IMR-90 (cell line): Measurements from ENCODE around the gene CGB1. TPM values are rescaled to one million over a fixed set of nuclear protein-coding genes. Genes with fewer than 3 reads are reported as not detected.

Source experiments
- ATAC-seq: fragments of 200-7000 bp; cut with Tn5 transposase; 2 replicates; pipeline ENCODE4 v1.9.1; 2020; ENCODE audit warnings: low read depth, mild to moderate bottlenecking, moderate library complexity
- BruUV-seq: library from RNA; stranded (reverse); fragments of 400-500 nt; replicated peaks from 2 replicates; lab custom pipeline; 2021; lab: Mats Ljungman, UMichigan
- CTCF ChIA-PET: fragments of 300-600 bp; formaldehyde crosslinking; extraction: SDS; loops from one replicate; lab custom pipeline; 2021; ENCODE audit warnings: antibody characterized with exemption; lab: Yijun Ruan, JAX
- POLR2A ChIA-PET: fragments of 300-600 bp; sonication (Branson Sonifier 250); formaldehyde crosslinking; loops from one replicate; lab custom pipeline; 2022; ENCODE audit warnings: antibody characterized with exemption; ENCODE audit not compliant: unreplicated experiment; lab: Charles Lee
- DNase-seq: peaks from one replicate; pipeline ENCODE4 v3.0.0; 2013
- H2AFZ ChIP-seq: replicated peaks from 2 replicates; pipeline ENCODE3; 2013; ENCODE audit warnings: low read length, mild to moderate bottlenecking; ENCODE audit not compliant: poor library complexity
- H2AK5ac ChIP-seq: 2 replicates; pipeline ENCODE4 v1.6.1; 2013; ENCODE audit warnings: low read depth, low read length, inconsistent platforms
- H2AK9ac ChIP-seq: replicated peaks from 2 replicates; pipeline ENCODE3; 2013; ENCODE audit warnings: mild to moderate bottlenecking, low read depth, low read length, moderate library complexity; ENCODE audit not compliant: poor library complexity
- H2BK120ac ChIP-seq: 2 replicates; pipeline ENCODE4 v1.6.1; 2013; ENCODE audit warnings: low read depth, low read length, inconsistent platforms
- H2BK15ac ChIP-seq: 3 replicates; pipeline ENCODE4 v1.6.1; 2013; ENCODE audit warnings: low read depth, low read length, inconsistent platforms
- H2BK20ac ChIP-seq: 2 replicates; pipeline ENCODE4 v1.6.1; 2013; ENCODE audit warnings: low read depth, mild to moderate bottlenecking, inconsistent platforms, low read length, moderate library complexity
- H2BK5ac ChIP-seq: 2 replicates; pipeline ENCODE4 v1.6.1; 2013; ENCODE audit warnings: mild to moderate bottlenecking, low read depth, low read length, inconsistent platforms; ENCODE audit not compliant: poor library complexity, severe bottlenecking
- H3K14ac ChIP-seq: replicated peaks from 2 replicates; pipeline ENCODE4 v1.6.1; 2013; ENCODE audit warnings: low read depth, low read length, inconsistent platforms
- H3K18ac ChIP-seq: 2 replicates; pipeline ENCODE4 v1.6.1; 2013; ENCODE audit warnings: low read depth, low read length, control low read depth
- H3K23ac ChIP-seq: 2 replicates; pipeline ENCODE4 v1.6.1; 2013; ENCODE audit warnings: low read depth, low read length, inconsistent platforms
- H3K27ac ChIP-seq: 2 replicates; pipeline ENCODE4 v1.5.1; 2013; ENCODE audit warnings: mild to moderate bottlenecking, control low read depth, low read length; ENCODE audit not compliant: insufficient read depth
- H3K27me3 ChIP-seq: 2 replicates; pipeline ENCODE4 v1.6.1; 2013; ENCODE audit warnings: low read length; ENCODE audit not compliant: control insufficient read depth, insufficient read depth
- H3K36me3 ChIP-seq: 2 replicates; pipeline ENCODE4 v1.6.1; 2013; ENCODE audit warnings: low read length, mixed read lengths; ENCODE audit not compliant: control insufficient read depth, insufficient read depth
- H3K4ac ChIP-seq: 2 replicates; pipeline ENCODE4 v1.6.1; 2013; ENCODE audit warnings: low read depth, low read length, inconsistent platforms
- H3K4me1 ChIP-seq: 2 replicates; pipeline ENCODE4 v1.6.1; 2013; ENCODE audit warnings: low read length, mixed read lengths; ENCODE audit not compliant: control insufficient read depth, insufficient read depth
- H3K4me2 ChIP-seq: 2 replicates; pipeline ENCODE4 v1.6.1; 2013; ENCODE audit warnings: low read depth, mild to moderate bottlenecking, control low read depth, low read length, moderate library complexity
- H3K4me3 ChIP-seq: 2 replicates; pipeline ENCODE4 v1.5.1; 2013; ENCODE audit warnings: low read depth, mild to moderate bottlenecking, control low read depth, low read length, moderate library complexity; ENCODE audit not compliant: insufficient read depth
- H3K56ac ChIP-seq: 2 replicates; pipeline ENCODE4 v1.6.1; 2013; ENCODE audit warnings: low read length, inconsistent platforms; ENCODE audit not compliant: insufficient read depth; ENCODE audit errors: extremely low read depth
- H3K79me1 ChIP-seq, 2 experiments: 2 replicates each; pipeline ENCODE4 v1.6.1; 2013; ENCODE audit warnings: low read length in 2 of 2, inconsistent platforms in 1 of 2, low read depth in 1 of 2
- H3K9ac ChIP-seq: 2 replicates; pipeline ENCODE4 v1.6.1; 2013; ENCODE audit warnings: low read depth, low read length, control low read depth
- H3K9me1 ChIP-seq: 2 replicates; pipeline ENCODE4 v1.6.1; 2013; ENCODE audit warnings: low read length, inconsistent platforms; ENCODE audit not compliant: insufficient read depth
- H3K9me3 ChIP-seq: 2 replicates; pipeline ENCODE4 v1.6.1; 2013; ENCODE audit warnings: low read length; ENCODE audit not compliant: control insufficient read depth, insufficient read depth
- H4K20me1 ChIP-seq: 2 replicates; pipeline ENCODE4 v1.6.1; 2013; ENCODE audit warnings: low read length, inconsistent platforms; ENCODE audit not compliant: insufficient read depth
- H4K5ac ChIP-seq: 2 replicates; pipeline ENCODE4 v1.6.1; 2013; ENCODE audit warnings: mild to moderate bottlenecking, low read depth, low read length, control low read depth
- H4K8ac ChIP-seq, 2 experiments: 2 replicates each; pipeline ENCODE4 v1.6.1; 2013; ENCODE audit warnings: low read depth in 2 of 2, low read length in 2 of 2, control low read depth in 1 of 2, inconsistent platforms in 1 of 2
- H4K91ac ChIP-seq: 2 replicates; pipeline ENCODE4 v1.6.1; 2013; ENCODE audit warnings: low read depth, low read length, inconsistent platforms; ENCODE audit not compliant: insufficient read depth
- BHLHE40 ChIP-seq: fragments of 150-350 bp; IDR thresholded peaks from 2 replicates; pipeline ENCODE4 v1.6.1; 2016; ENCODE audit warnings: mild to moderate bottlenecking, low read depth, low read length
- CEBPB ChIP-seq: IDR thresholded peaks from 2 replicates; pipeline ENCODE4 v1.6.1; 2012; ENCODE audit warnings: low read depth, low read length, improper control_type of control experiment
- CHD1 ChIP-seq: IDR thresholded peaks from 2 replicates; pipeline ENCODE4 v1.6.1; 2012; ENCODE audit warnings: low read depth, low read length, improper control_type of control experiment
- FOS ChIP-seq: fragments of 150-350 bp; IDR thresholded peaks from 2 replicates; pipeline ENCODE4 v1.6.1; 2016; ENCODE audit warnings: low read depth, low read length
- MAFK ChIP-seq: IDR thresholded peaks from 2 replicates; pipeline ENCODE4 v1.6.1; 2012; ENCODE audit warnings: low read depth, low read length, improper control_type of control experiment
- MAZ ChIP-seq: IDR thresholded peaks from 2 replicates; pipeline ENCODE4 v1.6.1; 2012; ENCODE audit warnings: low read depth, mild to moderate bottlenecking, low read length, improper control_type of control experiment, moderate library complexity, borderline replicate concordance
- MXI1 ChIP-seq: IDR thresholded peaks from 2 replicates; pipeline ENCODE4 v1.6.1; 2012; ENCODE audit warnings: low read depth, mild to moderate bottlenecking, low read length, moderate library complexity, borderline replicate concordance
- NFE2L2 ChIP-seq: fragments of 150-350 bp; IDR thresholded peaks from 2 replicates; pipeline ENCODE4 v1.6.1; 2016; ENCODE audit warnings: low read depth, mild to moderate bottlenecking, low read length
- POLR2A ChIP-seq: IDR thresholded peaks from 2 replicates; pipeline ENCODE4 v1.6.1; 2012; ENCODE audit warnings: mild to moderate bottlenecking, low read depth, low read length
- RAD21 ChIP-seq: IDR thresholded peaks from 2 replicates; pipeline ENCODE4 v1.6.1; 2012; ENCODE audit warnings: low read length, improper control_type of control experiment
- RCOR1 ChIP-seq: IDR thresholded peaks from 2 replicates; pipeline ENCODE4 v1.6.1; 2012; ENCODE audit warnings: mild to moderate bottlenecking, low read length, improper control_type of control experiment; ENCODE audit not compliant: insufficient replicate concordance
- RFX5 ChIP-seq: IDR thresholded peaks from 2 replicates; pipeline ENCODE4 v1.8.0; 2012; ENCODE audit warnings: low read depth, mild to moderate bottlenecking, low read length, moderate library complexity
- SMC3 ChIP-seq: fragments of 150-350 bp; IDR thresholded peaks from 2 replicates; pipeline ENCODE4 v1.6.1; 2016; ENCODE audit warnings: low read depth, mild to moderate bottlenecking, antibody characterized with exemption, low read length, moderate library complexity
- WGBS, 2 experiments: methylation state at CpG; one replicate each; pipeline versions ENCODE4 v1.1.5 to v1.1.7; 2013; ENCODE audit warnings: missing lambda C conversion rate in 2 of 2; ENCODE audit not compliant: insufficient read length in 1 of 2; ENCODE audit errors: extremely low coverage in 2 of 2; 5-methylcytosine and 5-hydroxymethylcytosine counted together
- dilution Hi-C: fragments of 300-500 bp; cut with HindIII; formaldehyde crosslinking; loops from one replicate; pipeline ENCODE4 v1.14.3; 2018; ENCODE audit warnings: low sequenced_read_pairs; ENCODE audit not compliant: unreplicated experiment
- in situ Hi-C: fragments of 300-500 bp; cut with MboI; formaldehyde crosslinking; loops from 3 replicates; pipeline ENCODE4 v1.14.3; 2019; ENCODE audit warnings: low sequenced_read_pairs, inconsistent platforms, mixed read lengths
- intact Hi-C: fragments of 100-400 bp; cut with micrococcal nuclease; formaldehyde crosslinking; loops from 2 replicates; pipeline ENCODE4 v1.10.0; 2022
- polyA plus RNA-seq, 3 experiments: library from polyadenylated mRNA; depleted of rRNA; stranded (reverse); fragments of >200 nt; gene quantifications; 2 replicates each; pipeline ENCODE4 v1.2.3, GENCODE V29; 2012; ENCODE audit warnings: low replicate concordance in 1 of 3
- total RNA-seq: library from RNA; depleted of rRNA; stranded (reverse); fragments of >200 nt; gene quantifications from 2 replicates; pipeline ENCODE4 v1.2.3, GENCODE V29; 2012
- TF ChIP-seq, protein P1 (sequence below): conservative IDR thresholded peaks from 2 replicates; pipeline ENCODE4 v1.5.1; 2012; ENCODE audit warnings: mild to moderate bottlenecking, low read depth, low read length, improper control_type of control experiment
- TF ChIP-seq, protein P2 (sequence below): fragments of 150-350 bp; IDR thresholded peaks from 2 replicates; pipeline ENCODE4 v1.6.1; 2017; ENCODE audit warnings: mild to moderate bottlenecking, antibody characterized with exemption, low read length, low read depth
- TF ChIP-seq, protein P3 (sequence below): fragments of 150-350 bp; IDR thresholded peaks from 2 replicates; pipeline ENCODE4 v1.6.1; 2016; ENCODE audit warnings: low read depth, mild to moderate bottlenecking, low read length, moderate library complexity, borderline replicate concordance

CGB1 gene
- total and polyA plus RNA-seq, 2 of the 4 experiments (the other 2 are of a cell fraction), result not detected

DNA sequence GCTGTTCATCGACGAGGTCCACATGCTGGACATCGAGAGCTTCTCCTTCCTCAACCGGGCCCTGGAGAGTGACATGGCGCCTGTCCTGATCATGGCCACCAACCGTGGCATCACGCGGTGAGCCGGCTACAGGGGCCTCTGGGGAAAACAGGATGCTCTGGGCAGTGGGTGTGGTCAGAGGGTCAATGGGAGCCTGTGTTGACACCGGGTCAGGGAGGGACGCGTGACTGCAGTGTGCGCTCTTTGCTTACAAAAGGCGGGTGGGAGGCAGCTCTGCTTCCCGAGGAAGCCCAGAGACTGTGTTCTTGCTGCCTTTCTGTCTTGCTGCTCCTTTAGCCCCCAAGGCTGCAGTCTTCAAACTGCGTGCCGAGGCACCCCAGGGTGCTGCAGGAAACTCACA, 25.5 kb downstream of the CGB1 start:
- CTCF ChIA-PET, result no interaction called here

More for the DNA sequence above, 25.5 kb downstream of the CGB1 start:
- Histone ChIP-seq H4K20me1 (no peaks in the 10 kb centered on the region; the same call in 1 of the 2 replicates), H3K4ac (no peak overlapping the region), H2AK5ac (no peak overlapping the region), H3K4me2 (no peak overlapping the region), H3K9ac (no peak overlapping the region), H4K5ac (no peak overlapping the region), H2BK20ac (no peak overlapping the region), H3K79me1 (peaks cover 0 to 3% of the 10 kb centered on the region in 2 experiments; a peak in 1 of 4 replicates), H2BK15ac (no peak overlapping the region), H2AK9ac (no peak overlapping the region), H3K9me1 (peaks cover 2% of the 10 kb centered on the region; the same call in 1 of the 2 replicates), H3K4me1 (no peaks in the 10 kb centered on the region), H3K27ac (no peak overlapping the region), H2BK5ac (no peak overlapping the region), H4K8ac (no peak overlapping the region), H3K4me3 (no peak overlapping the region), H4K91ac (no peak overlapping the region), H2AFZ (no peak overlapping the region), H3K9me3 (no peaks in the 10 kb centered on the region), H3K27me3 (no peaks in the 10 kb centered on the region), H3K14ac (no peak overlapping the region), H3K18ac (no peak overlapping the region), H3K36me3 (peaks cover 67% of the 10 kb centered on the region), H2BK120ac (no peak overlapping the region), H3K23ac (no peak overlapping the region), H3K56ac (no peak overlapping the region)
- dilution Hi-C loops, result no loop called here
- DNase-seq (no peak), ATAC-seq (no peak)
- no CpG with 5 or more reads among the region's 17 CpGs for WGBS, 2 experiments
- POLR2A ChIA-PET, result no interaction called here
- TF ChIP-seq RAD21, result no peak
- no peak for TF ChIP-seq RFX5
- no peak for TF ChIP-seq RCOR1
- no peak for TF ChIP-seq NFE2L2
- no peak for TF ChIP-seq SMC3
- no peak for TF ChIP-seq BHLHE40
- TF ChIP-seq MAFK, result no peak
- TF ChIP-seq MAZ, result no peak
- TF ChIP-seq, protein P1, sequence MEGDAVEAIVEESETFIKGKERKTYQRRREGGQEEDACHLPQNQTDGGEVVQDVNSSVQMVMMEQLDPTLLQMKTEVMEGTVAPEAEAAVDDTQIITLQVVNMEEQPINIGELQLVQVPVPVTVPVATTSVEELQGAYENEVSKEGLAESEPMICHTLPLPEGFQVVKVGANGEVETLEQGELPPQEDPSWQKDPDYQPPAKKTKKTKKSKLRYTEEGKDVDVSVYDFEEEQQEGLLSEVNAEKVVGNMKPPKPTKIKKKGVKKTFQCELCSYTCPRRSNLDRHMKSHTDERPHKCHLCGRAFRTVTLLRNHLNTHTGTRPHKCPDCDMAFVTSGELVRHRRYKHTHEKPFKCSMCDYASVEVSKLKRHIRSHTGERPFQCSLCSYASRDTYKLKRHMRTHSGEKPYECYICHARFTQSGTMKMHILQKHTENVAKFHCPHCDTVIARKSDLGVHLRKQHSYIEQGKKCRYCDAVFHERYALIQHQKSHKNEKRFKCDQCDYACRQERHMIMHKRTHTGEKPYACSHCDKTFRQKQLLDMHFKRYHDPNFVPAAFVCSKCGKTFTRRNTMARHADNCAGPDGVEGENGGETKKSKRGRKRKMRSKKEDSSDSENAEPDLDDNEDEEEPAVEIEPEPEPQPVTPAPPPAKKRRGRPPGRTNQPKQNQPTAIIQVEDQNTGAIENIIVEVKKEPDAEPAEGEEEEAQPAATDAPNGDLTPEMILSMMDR, result no peak
- no peak for TF ChIP-seq POLR2A
- no peak for TF ChIP-seq FOS
- TF ChIP-seq, protein P2, sequence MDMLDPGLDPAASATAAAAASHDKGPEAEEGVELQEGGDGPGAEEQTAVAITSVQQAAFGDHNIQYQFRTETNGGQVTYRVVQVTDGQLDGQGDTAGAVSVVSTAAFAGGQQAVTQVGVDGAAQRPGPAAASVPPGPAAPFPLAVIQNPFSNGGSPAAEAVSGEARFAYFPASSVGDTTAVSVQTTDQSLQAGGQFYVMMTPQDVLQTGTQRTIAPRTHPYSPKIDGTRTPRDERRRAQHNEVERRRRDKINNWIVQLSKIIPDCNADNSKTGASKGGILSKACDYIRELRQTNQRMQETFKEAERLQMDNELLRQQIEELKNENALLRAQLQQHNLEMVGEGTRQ, result no peak
- TF ChIP-seq CHD1, result no peak
- TF ChIP-seq MXI1, result no peak
- TF ChIP-seq CEBPB, result no peak
- TF ChIP-seq, protein P3, sequence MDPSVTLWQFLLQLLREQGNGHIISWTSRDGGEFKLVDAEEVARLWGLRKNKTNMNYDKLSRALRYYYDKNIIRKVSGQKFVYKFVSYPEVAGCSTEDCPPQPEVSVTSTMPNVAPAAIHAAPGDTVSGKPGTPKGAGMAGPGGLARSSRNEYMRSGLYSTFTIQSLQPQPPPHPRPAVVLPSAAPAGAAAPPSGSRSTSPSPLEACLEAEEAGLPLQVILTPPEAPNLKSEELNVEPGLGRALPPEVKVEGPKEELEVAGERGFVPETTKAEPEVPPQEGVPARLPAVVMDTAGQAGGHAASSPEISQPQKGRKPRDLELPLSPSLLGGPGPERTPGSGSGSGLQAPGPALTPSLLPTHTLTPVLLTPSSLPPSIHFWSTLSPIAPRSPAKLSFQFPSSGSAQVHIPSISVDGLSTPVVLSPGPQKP, result no peak
- in situ Hi-C loops, result no loop called here
- intact Hi-C loops, result no loop called here
- BruUV-seq, result no TSS peak
